HG03039 (cell line): ENCODE results near the gene SETD5.

Source experiments
- ATAC-seq: cut with Tn5 transposase; IDR thresholded peaks from one replicate; pipeline ENCODE4 v1.9.1; 2021; ENCODE audit warnings: mild to moderate bottlenecking, moderate library complexity; ENCODE audit not compliant: unreplicated experiment

SETD5 gene

DNA sequence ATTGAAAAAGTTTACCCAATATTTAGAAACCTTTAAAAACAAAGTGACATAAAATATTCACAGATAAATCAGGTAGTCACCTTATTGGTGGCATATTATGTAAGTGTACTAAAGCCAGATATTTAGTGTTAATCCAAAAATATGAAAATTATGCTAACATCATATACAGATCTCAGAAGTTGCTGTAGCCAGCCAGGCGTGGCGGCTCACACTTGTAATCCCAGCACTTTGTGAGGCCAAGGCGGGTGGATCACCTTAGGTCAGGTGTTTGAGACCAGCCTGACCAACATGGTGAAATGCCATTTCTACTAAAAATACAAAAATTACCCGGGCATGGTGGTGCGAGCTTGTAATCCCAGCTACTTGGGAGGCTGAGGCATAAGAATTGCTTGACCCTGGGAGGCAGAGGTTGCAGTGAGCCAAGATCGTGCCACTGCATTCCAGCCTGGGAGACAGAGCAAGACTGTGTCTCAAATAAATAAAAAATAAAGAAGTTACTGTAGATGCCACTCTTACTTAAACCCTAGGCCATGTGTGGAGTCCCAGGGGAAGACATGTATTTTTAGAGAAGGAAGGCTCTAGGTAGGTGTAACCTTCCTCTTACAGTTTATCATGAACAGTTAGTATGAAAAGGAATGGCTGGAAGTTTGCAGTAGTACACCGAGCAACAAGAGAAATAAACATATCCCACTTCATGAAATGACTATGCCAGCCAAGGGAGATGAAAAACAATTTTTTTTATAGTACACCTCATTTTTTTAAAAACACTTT is 9.6 kb downstream of the SETD5 start:
- ATAC-seq: no peak

- ATAC-seq: no peak
Observed at GRCh38 chr3:9408061-9408460, 10.6 kb downstream of the SETD5 start.

- ATAC-seq: no peak
Observed at GRCh38 chr3:9408546-9408945, 11.1 kb downstream of the SETD5 start.

- no peak for ATAC-seq
Observed at GRCh38 chr3:9409981-9410854, 12.8 kb downstream of the SETD5 start.

GRCh38 chr3:9411302-9411701 is 13.9 kb downstream of the SETD5 start:
- ATAC-seq: no peak

DNA sequence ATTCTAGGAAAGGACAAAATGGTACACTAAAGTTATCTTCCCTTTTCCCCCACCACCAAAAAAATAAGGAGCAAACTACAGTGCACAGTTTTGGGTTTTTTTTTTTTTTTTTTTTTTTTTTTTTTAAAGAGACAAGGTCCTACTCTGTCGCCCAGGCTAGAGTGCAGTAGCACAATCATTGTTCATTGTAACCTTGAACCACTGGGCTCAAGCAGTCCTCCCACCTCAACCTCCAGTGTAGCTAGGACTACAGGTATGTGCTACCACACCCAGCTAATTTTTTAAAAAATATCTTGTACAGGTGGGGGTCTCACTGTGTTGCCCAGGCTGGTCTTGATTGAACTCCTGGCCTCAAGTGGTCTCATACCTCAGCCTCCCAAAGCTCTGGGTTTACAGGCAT is 14.9 kb downstream of the SETD5 start:
- ATAC-seq: no peak

DNA sequence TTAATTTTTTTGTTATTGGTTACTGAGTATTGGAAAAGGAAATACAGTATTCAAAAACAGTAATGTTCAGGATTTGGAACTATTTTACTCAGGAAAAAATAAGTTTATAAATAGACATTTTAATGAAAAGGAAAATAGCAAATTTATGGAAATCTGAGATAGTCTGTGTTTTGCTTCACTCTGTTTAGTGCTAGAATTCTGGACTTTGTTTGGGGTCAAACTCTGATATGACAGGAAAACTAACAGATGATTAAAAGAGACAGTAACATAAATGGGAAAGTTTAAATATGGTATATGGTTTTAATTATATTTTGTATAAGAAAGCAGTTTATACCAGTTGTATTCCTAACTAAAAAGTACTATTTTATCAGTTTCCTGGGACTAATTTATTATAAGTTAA is 17.4 kb downstream of the SETD5 start:
- no peak for ATAC-seq

- no peak for ATAC-seq
Observed at GRCh38 chr3:9415485-9416138, 18.2 kb downstream of the SETD5 start.

DNA sequence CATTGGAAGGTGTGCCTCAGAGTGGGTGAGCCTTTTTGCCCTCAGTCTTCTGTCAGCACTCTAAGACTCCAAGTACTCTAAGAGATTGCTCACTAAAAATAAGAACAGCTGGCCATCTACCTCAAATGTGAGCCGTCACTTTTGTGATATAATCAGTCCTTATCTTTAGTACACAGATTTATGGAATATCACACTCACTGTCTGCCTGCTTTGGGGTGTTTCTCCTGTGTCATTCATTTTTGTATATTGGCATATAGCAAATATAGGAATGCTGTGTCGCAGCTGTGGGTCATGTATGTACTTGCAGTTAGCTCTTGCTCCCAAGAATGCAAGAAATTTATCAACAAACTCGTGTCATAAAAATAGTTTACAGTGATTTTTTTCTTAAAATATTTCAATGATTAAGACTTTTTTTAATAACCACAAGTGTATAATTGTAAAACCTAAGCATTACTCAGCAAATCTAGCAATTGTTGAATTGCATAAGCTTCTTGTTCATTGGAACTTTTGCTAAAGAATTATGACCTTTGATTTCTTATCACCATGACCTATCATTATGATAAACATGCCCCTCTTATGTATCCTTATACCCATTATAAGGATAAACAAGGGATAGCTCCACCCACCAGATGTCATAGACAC is 18.8 kb downstream of the SETD5 start:
- no peak for ATAC-seq

DNA sequence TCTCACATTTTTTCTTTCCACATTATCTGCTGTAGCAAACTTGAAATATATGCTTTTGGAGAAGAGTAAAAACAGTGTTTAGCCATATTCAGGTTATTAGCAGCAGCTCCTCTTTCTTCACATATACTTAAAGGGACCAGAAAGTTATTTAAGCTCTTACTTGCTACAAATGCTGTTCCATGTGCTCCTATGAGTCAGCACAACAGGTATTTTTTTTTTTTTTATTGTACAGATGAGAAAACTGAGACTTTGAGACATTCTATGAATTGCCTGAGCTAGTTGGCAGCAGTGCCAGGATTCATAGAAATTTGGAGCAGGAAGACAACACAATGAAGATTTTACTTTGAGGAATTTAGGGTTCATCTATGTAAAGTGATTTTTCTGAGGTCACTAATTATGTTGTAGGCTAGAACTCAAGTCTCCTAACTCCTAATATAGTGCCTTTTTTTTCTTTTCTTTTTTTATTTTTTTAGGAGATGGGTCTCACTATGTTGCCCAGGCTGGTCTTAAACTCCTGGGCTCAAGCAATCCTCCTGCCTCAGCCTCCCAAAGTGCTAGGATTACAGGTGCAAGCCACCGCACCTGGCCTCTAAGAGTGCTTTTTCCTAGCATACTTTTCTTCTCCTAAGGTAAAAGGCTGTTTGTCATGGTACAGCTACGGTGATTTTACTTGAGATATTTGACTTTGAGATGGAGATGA is 23.6 kb downstream of the SETD5 start:
- no peak for ATAC-seq

- ATAC-seq: no peak
Observed at GRCh38 chr3:9422712-9423424, 25.5 kb downstream of the SETD5 start.

GRCh38 chr3:9428411-9428810 is 31.0 kb downstream of the SETD5 start:
- no peak for ATAC-seq

GRCh38 chr3:9430733-9431132 is 33.3 kb downstream of the SETD5 start:
- no peak for ATAC-seq

GRCh38 chr3:9433627-9434521 is 36.5 kb downstream of the SETD5 start:
- no peak for ATAC-seq

DNA sequence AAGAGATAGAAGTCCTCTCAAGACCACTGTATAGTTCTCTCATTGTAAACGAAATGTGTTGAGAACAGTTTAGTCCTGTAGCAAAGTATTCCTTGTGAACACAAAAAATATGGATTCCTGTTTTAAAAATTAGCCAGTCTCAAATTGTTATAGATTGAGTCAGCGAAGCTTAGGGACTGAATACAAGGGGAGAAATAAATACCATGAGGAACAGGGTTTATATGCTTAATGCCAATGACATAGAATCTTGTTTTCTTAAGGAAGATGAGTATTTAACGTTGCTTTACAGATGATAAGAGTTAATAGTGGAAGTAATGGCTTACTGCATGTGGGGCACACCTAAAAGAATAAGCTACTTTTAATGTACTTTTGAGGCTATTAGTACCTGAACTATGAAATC is 37.9 kb downstream of the SETD5 start:
- no peak for ATAC-seq

GRCh38 chr3:9439331-9439730 is 41.9 kb downstream of the SETD5 start:
- no peak for ATAC-seq

- ATAC-seq: no peak
Observed at GRCh38 chr3:9441501-9442221, 44.2 kb downstream of the SETD5 start.

GRCh38 chr3:9448071-9448470 is 50.7 kb downstream of the SETD5 start:
- no peak for ATAC-seq
